GM23338 (cell line): ENCODE measurements around the gene OSTC. TPM values are rescaled to one million over a fixed set of nuclear protein-coding genes. Genes with fewer than 3 reads are reported as not detected.

Experiments
- ATAC-seq: fragments of 200-7000 bp; cut with Tn5 transposase; 3 replicates; pipeline ENCODE4 v1.9.1; 2020
- DNase-seq: peaks from one replicate; pipeline ENCODE4 v3.0.0-alpha.2; 2015; ENCODE audit warnings: low spot score
- H2AFZ ChIP-seq: fragments of 200-600 bp; sonication (generic); 2 replicates; pipeline ENCODE4 v1.8.0; 2016; ENCODE audit warnings: antibody characterized with exemption, mild to moderate bottlenecking, moderate library complexity
- H3F3A ChIP-seq: fragments of 200-600 bp; sonication (generic); replicated peaks from 2 replicates; pipeline ENCODE4 v1.8.0; 2017; ENCODE audit warnings: antibody characterized with exemption, mixed run types, low read depth
- H3K27ac ChIP-seq: fragments of 200-600 bp; sonication (generic); 2 replicates; pipeline ENCODE4 v1.6.1; 2016; ENCODE audit warnings: low read depth
- H3K27me3 ChIP-seq: fragments of 200-600 bp; sonication (generic); 2 replicates; pipeline ENCODE4 v1.8.0; 2016; ENCODE audit warnings: mild to moderate bottlenecking, mixed run types, moderate library complexity; ENCODE audit not compliant: insufficient read depth
- H3K36me3 ChIP-seq: fragments of 200-600 bp; sonication (generic); 2 replicates; pipeline ENCODE4 v1.8.0; 2016; ENCODE audit warnings: mild to moderate bottlenecking; ENCODE audit not compliant: insufficient read depth
- H3K4me1 ChIP-seq: fragments of 200-600 bp; sonication (generic); 2 replicates; pipeline ENCODE4 v1.8.0; 2016; ENCODE audit warnings: mild to moderate bottlenecking, moderate library complexity; ENCODE audit not compliant: insufficient read depth
- H3K4me2 ChIP-seq: fragments of 200-600 bp; sonication (generic); 2 replicates; pipeline ENCODE4 v1.7.1; 2017; ENCODE audit warnings: mixed run types
- H3K4me3 ChIP-seq: fragments of 200-600 bp; sonication (generic); 2 replicates; pipeline ENCODE4 v1.6.1; 2016; ENCODE audit warnings: mixed run types
- H3K79me2 ChIP-seq: fragments of 200-600 bp; sonication (generic); replicated peaks from 2 replicates; pipeline ENCODE4 v1.8.0; 2017; ENCODE audit warnings: mild to moderate bottlenecking; ENCODE audit not compliant: insufficient read depth
- H3K9me2 ChIP-seq: fragments of 200-600 bp; sonication (generic); 2 replicates; pipeline ENCODE4 v1.8.0; 2017; ENCODE audit not compliant: insufficient read depth
- H4K20me1 ChIP-seq: fragments of 200-600 bp; sonication (generic); replicated peaks from 2 replicates; pipeline ENCODE4 v1.8.0; 2017; ENCODE audit warnings: mild to moderate bottlenecking; ENCODE audit not compliant: insufficient read depth
- H3K27ac Mint-ChIP-seq: 2 replicates; pipeline ENCODE4 v1.8.0; 2020; ENCODE audit warnings: inconsistent platforms, mild to moderate bottlenecking, moderate library complexity, mixed read lengths
- H3K27me3 Mint-ChIP-seq: 3 replicates; pipeline ENCODE4 v1.8.0; 2022; ENCODE audit warnings: low read depth, mild to moderate bottlenecking, moderate library complexity, mixed read lengths, inconsistent platforms; ENCODE audit not compliant: insufficient read depth, poor library complexity
- H3K36me3 Mint-ChIP-seq: 3 replicates; pipeline ENCODE4 v1.8.0; 2021; ENCODE audit warnings: low read depth, mild to moderate bottlenecking, inconsistent platforms, moderate library complexity, mixed read lengths
- H3K4me1 Mint-ChIP-seq: 3 replicates; pipeline ENCODE4 v1.8.0; 2020; ENCODE audit warnings: mild to moderate bottlenecking, inconsistent platforms, mixed read lengths
- H3K4me3 Mint-ChIP-seq: 3 replicates; pipeline ENCODE4 v1.8.0; 2021; ENCODE audit warnings: moderate library complexity, mild to moderate bottlenecking, inconsistent platforms, mixed read lengths
- H3K9me3 Mint-ChIP-seq: 3 replicates; pipeline ENCODE4 v1.8.0; 2020; ENCODE audit warnings: moderate library complexity, mild to moderate bottlenecking, inconsistent platforms, mixed read lengths
- CREB1 ChIP-seq: fragments of 250-450 bp; sonication (Bioruptor Pico); IDR thresholded peaks from 2 replicates; pipeline ENCODE4 v1.5.0; 2020; ENCODE audit warnings: low read depth, mild to moderate bottlenecking, moderate library complexity
- CTCF ChIP-seq, 2 experiments: fragments of 200-600 bp in 1 of 2; sonication (generic) in 1 of 2; conservative IDR thresholded peaks; 2 replicates each; pipeline versions ENCODE4 v1.5.1 to v1.6.1; 2016 to 2017; ENCODE audit warnings: antibody characterized with exemption in 2 of 2, low read depth in 2 of 2, mild to moderate bottlenecking in 2 of 2, moderate library complexity in 1 of 2
- ETS1 ChIP-seq: IDR thresholded peaks from 2 replicates; pipeline ENCODE4 v1.6.1; 2016; ENCODE audit warnings: antibody characterized with exemption
- JUNB ChIP-seq: IDR thresholded peaks from one replicate; pipeline ENCODE4 v1.6.1; 2016; ENCODE audit warnings: antibody characterized with exemption; ENCODE audit not compliant: unreplicated experiment
- ZNF462 ChIP-seq: fragments of 250-450 bp; sonication (Bioruptor Pico); IDR thresholded peaks from 2 replicates; pipeline ENCODE4 v1.5.0; 2020; ENCODE audit warnings: mild to moderate bottlenecking, moderate library complexity
- polyA plus RNA-seq: library from polyadenylated mRNA; unstranded; fragments of >200 nt; fragmentation: Nextera tagmentation; extraction: Ambion mirVana; gene quantifications from 2 replicates; pipeline ENCODE4 v1.2.1, GENCODE V29; 2016
- total RNA-seq: library from RNA; depleted of rRNA; stranded (reverse); fragments of >200 nt; shearing (Covaris generic); gene quantifications from 2 replicates; pipeline ENCODE4 v1.2.3, GENCODE V29; 2014

The OSTC gene
- total and polyA plus RNA-seq, 2 experiments from 2014 or later, result 142 to 311 TPM

- no peaks in the 10 kb centered on the region; the same call in 2 of the 3 replicates for H3K9me3 Mint-ChIP-seq
- no peaks in the 10 kb centered on the region for H3K36me3 ChIP-seq
Measured at GRCh38 chr4:108685036-108685686, 34.8 kb downstream of the OSTC start.

GRCh38 chr4:108690738-108691137, 40.3 kb downstream of the OSTC start:
- Histone ChIP-seq H4K20me1 (no peaks in the 10 kb centered on the region), H3K27me3 (no peaks in the 10 kb centered on the region), H2AFZ (no peak overlapping the region), H3K4me1 (0 out of 2 replicates have a peak, but pooled peaks cover 2% of the 10 kb centered on the region), H3K27ac (no peak overlapping the region), H3K9me2 (0 out of 2 replicates have a peak, but pooled peaks cover 5% of the 10 kb centered on the region), H3K79me2 (no peaks in the 10 kb centered on the region), H3K4me3 (no peak overlapping the region), H3F3A (no peaks in the 10 kb centered on the region), H3K4me2 (no peak overlapping the region), H3K36me3 (no peaks in the 10 kb centered on the region)
- no peaks in the 10 kb centered on the region for H3K27me3 Mint-ChIP-seq
- DNase-seq (no peak), ATAC-seq (no peak)
- H3K36me3 Mint-ChIP-seq, result no peaks in the 10 kb centered on the region
- H3K9me3 Mint-ChIP-seq, result no peaks in the 10 kb centered on the region
- no peak overlapping the region for H3K4me3 Mint-ChIP-seq
- no peak overlapping the region for H3K27ac Mint-ChIP-seq
- no peaks in the 10 kb centered on the region for H3K4me1 Mint-ChIP-seq
- no peak for TF ChIP-seq ZNF462
- no peak for TF ChIP-seq ETS1
- TF ChIP-seq CREB1 (CRISPR knock-in tag), result no peak
- TF ChIP-seq JUNB, result no peak

More at GRCh38 chr4:108685036-108685686, 34.8 kb downstream of the OSTC start:
- Histone ChIP-seq H2AFZ (peak overlapping the region; percentile 72), H3K27ac (no peak overlapping the region), H3F3A (no peaks in the 10 kb centered on the region), H3K4me1 (no peaks in the 10 kb centered on the region), H3K4me2 (no peak overlapping the region), H3K79me2 (no peaks in the 10 kb centered on the region), H3K4me3 (no peak overlapping the region), H3K9me2 (no peaks in the 10 kb centered on the region), H4K20me1 (no peaks in the 10 kb centered on the region), H3K27me3 (no peaks in the 10 kb centered on the region)
- H3K27ac Mint-ChIP-seq, result peak overlapping the region; percentile 65; the same call in 1 of the 2 replicates
- no peaks in the 10 kb centered on the region for H3K36me3 Mint-ChIP-seq
- no peak overlapping the region for H3K4me3 Mint-ChIP-seq
- TF ChIP-seq CTCF (conservative IDR thresholded peaks at IDR 0.05; ENCODE audit: low read depth in 2 of 2) (no peak), ETS1 (no peak)
- DNase-seq (no peak), ATAC-seq (no peak)
- H3K27me3 Mint-ChIP-seq, result no peaks in the 10 kb centered on the region
- no peaks in the 10 kb centered on the region for H3K4me1 Mint-ChIP-seq
